GM13977 (cell line): ENCODE results near the gene HPSE2.

Experiments
- DNase-seq: peaks from one replicate; pipeline ENCODE4 v3.0.0; 2012; ENCODE audit warnings: low spot score
- in situ Hi-C: fragments of 300-500 bp; cut with MboI; formaldehyde crosslinking; loops from one replicate; pipeline ENCODE4 v1.12.0; 2022; ENCODE audit warnings: low sequenced_read_pairs, low pct_unique_long_range_greater_than_20kb, mixed read lengths, inconsistent platforms; ENCODE audit not compliant: unreplicated experiment
- TF ChIP-seq, protein P1 (sequence below): IDR thresholded peaks from 2 replicates; pipeline ENCODE4 v1.5.1; 2012; ENCODE audit warnings: mild to moderate bottlenecking, control low read depth; ENCODE audit not compliant: insufficient read depth; ENCODE audit errors: extremely low read depth, missing control alignments

HPSE2 gene

DNA sequence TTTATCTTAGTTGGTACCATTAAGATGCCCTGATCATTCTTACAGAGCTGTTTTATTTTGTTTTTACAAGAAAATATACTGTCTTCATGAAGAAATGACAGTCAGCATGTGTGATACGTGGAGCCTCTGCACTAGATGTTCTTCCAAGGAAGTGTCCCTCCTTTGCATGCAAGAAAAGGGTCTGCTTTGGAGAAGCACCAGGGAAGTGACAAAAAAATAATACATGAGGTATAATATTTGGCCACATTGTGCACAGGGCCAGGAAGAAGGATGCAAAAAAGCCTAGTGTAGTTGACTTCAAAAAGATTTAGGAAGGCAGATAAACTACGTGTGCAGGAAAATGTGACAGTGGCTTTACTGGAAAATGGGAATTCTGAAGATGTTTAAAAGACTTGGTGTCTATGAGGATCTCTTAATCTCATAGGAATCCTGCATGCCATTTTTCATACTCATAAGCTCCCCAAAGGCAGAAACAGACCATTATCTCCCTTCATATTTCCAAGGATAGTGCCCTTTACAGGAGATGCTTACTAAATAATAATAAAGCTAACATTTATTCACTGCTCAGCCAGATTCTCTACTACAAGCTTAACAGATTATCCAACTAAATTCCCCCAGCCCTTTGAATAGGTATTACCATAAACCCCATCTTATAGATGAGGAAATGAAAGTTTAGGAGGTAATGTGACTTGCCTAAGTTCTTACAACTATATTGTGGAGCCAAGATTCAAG lies 284.2 kb downstream of the HPSE2 start:
- in situ Hi-C loops, result no loop called here
- DNase-seq, result no peak
- TF ChIP-seq, protein P1, sequence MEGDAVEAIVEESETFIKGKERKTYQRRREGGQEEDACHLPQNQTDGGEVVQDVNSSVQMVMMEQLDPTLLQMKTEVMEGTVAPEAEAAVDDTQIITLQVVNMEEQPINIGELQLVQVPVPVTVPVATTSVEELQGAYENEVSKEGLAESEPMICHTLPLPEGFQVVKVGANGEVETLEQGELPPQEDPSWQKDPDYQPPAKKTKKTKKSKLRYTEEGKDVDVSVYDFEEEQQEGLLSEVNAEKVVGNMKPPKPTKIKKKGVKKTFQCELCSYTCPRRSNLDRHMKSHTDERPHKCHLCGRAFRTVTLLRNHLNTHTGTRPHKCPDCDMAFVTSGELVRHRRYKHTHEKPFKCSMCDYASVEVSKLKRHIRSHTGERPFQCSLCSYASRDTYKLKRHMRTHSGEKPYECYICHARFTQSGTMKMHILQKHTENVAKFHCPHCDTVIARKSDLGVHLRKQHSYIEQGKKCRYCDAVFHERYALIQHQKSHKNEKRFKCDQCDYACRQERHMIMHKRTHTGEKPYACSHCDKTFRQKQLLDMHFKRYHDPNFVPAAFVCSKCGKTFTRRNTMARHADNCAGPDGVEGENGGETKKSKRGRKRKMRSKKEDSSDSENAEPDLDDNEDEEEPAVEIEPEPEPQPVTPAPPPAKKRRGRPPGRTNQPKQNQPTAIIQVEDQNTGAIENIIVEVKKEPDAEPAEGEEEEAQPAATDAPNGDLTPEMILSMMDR, result no peak

GRCh38 chr10:98950106-98950505 lies 285.5 kb downstream of the HPSE2 start:
- TF ChIP-seq, protein P1, result no peak
- in situ Hi-C loops, result no loop called here
- no peak for DNase-seq

DNA sequence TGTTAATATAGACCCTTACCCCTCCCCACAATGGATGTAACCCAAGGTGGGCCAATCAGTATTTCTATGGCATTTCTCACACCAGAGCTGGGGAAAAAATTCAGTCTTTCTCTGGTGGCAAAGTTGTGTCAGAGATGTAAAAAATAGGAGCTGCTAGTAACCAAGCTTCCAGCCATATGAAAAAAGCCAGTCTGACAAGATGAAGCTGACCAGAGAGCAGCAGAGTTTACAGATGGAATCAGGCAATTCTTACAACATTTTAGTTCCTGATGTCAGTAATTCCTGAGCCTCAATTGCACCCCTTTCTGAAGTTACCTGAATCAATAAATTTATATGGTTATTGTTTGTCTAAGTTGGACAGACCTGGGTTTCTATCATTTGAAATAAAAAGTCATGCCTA lies 286.3 kb downstream of the HPSE2 start:
- in situ Hi-C loops, result no loop called here
- TF ChIP-seq, protein P1, result no peak
- DNase-seq, result no peak

- in situ Hi-C loops, result no loop called here
- no peak for DNase-seq
- TF ChIP-seq, protein P1, result no peak
These were observed 292.0 kb downstream of the HPSE2 start for GRCh38 chr10:98943681-98944080.

DNA sequence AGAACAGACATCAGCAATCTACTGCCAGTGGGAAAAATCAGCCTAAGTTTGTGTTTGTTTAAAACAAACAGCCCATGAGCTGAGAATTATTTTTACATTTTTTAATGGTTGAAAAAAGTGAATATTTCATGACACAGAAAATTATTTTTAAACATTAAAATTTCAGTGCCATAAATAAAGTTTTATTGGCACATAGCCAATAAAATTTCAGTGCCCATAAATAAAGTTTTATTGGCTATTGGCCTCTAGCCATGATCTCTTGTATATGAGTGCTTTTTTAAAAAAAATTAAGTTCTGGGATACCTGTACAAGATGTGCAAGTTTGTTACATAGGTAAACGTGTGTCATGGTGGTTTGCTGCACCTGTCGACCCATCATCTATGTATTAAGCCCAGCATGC lies 305.9 kb downstream of the HPSE2 start:
- TF ChIP-seq, protein P1, result no peak
- in situ Hi-C loops, result no loop called here
- no peak for DNase-seq

DNA sequence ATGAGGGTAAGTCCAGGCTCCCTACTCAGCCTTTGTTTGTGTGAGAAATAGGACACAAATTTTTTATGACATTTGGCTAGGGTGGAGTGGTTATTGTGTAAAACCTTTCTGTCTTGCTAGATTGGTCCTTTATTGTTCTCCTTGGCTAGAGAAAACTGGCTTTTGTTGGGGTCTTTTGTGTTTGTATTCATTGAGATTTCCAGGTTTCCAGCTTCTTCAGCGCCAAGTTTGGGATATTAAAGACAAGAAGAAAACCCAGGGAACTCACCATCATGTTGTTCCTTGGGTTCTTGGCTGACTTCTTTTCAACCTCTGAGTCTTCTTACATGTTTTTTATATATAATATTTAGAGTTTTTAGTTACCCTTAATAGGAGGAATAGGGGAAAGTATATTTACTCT lies 310.0 kb downstream of the HPSE2 start:
- TF ChIP-seq, protein P1, result no peak
- DNase-seq, result no peak
- in situ Hi-C loops, result no loop called here
